Fibroblast of lung (primary cell): Measurements from ENCODE around the gene MKLN1.

Experiments
- CTCF ChIP-seq, 2 donors: IDR thresholded peaks in 1 of 2; conservative IDR thresholded peaks in 1 of 2; 1 replicate in 1 of 2; 2 replicates in 1 of 2; pipeline ENCODE4 v1.5.1; 2011 to 2012; ENCODE audit warnings: low read length in 2 of 2, control low read depth in 1 of 2, inconsistent platforms in 1 of 2, low read depth in 1 of 2, mild to moderate bottlenecking in 1 of 2
- EZH2 ChIP-seq: IDR thresholded peaks from 2 replicates; pipeline ENCODE4 v1.5.1; 2012; ENCODE audit warnings: low read length, control low read depth, mild to moderate bottlenecking; ENCODE audit errors: missing control alignments

- TF ChIP-seq EZH2 (no peak), CTCF (conservative IDR thresholded peaks at IDR 0.05 in 1 of 2, IDR thresholded peaks at IDR 0.05 in 1 of 2; ENCODE audit: low read depth in 1 of 2, low read length in 2 of 2) (no peak)
Measured at GRCh38 chr7:131503639-131504038, 176.0 kb downstream of the MKLN1 start.
